GM12878 (cell line): ENCODE results near the gene PLAAT3.

ENCODE experiments used
- EZH2 ChIP-seq: IDR thresholded peaks from 2 replicates; pipeline ENCODE4 v1.6.1; 2012; ENCODE audit warnings: low read depth, mild to moderate bottlenecking, control low read depth, inconsistent platforms, low read length, borderline replicate concordance; ENCODE audit not compliant: control insufficient read depth
- LARP7 ChIP-seq: fragments of 450-650 bp; IDR thresholded peaks from 2 replicates; pipeline ENCODE4 v1.6.1; 2017; ENCODE audit warnings: mild to moderate bottlenecking
- POLR2A ChIP-seq: IDR thresholded peaks from 2 replicates; pipeline ENCODE4 v1.6.1; 2011; ENCODE audit warnings: low read depth, mild to moderate bottlenecking, low read length
- SMC3 ChIP-seq: IDR thresholded peaks from 2 replicates; pipeline ENCODE4 v1.6.1; 2011; ENCODE audit warnings: low read length, improper control_type of control experiment, borderline replicate concordance
- ZNF274 ChIP-seq: IDR thresholded peaks from one replicate; pipeline ENCODE4 v1.8.0; 2011; ENCODE audit not compliant: insufficient read length, insufficient read depth
- TF ChIP-seq, protein P1 (sequence below), 3 experiments: IDR thresholded peaks in 2 of 3; conservative IDR thresholded peaks in 1 of 3; 2 replicates each; pipeline ENCODE4 v1.5.1; 2011; ENCODE audit warnings: low read depth in 3 of 3, low read length in 3 of 3, mild to moderate bottlenecking in 3 of 3, control low read depth in 2 of 3, moderate library complexity in 2 of 3, inconsistent platforms in 1 of 3, mixed read lengths in 1 of 3; ENCODE audit not compliant: control insufficient read depth in 2 of 3, insufficient read depth in 1 of 3; ENCODE audit errors: extremely low read depth in 1 of 3
- TF ChIP-seq, protein P2 (sequence below): IDR thresholded peaks from 2 replicates; pipeline ENCODE4 v1.6.1; 2011; ENCODE audit warnings: borderline replicate concordance, low read depth, mild to moderate bottlenecking, moderate library complexity, mixed read lengths, low read length; ENCODE audit not compliant: insufficient read depth; ENCODE audit errors: extremely low read length
- TF ChIP-seq, protein P3 (sequence below): fragments of 450-650 bp; IDR thresholded peaks from 2 replicates; pipeline ENCODE4 v1.6.1; 2017; ENCODE audit warnings: low read depth, mild to moderate bottlenecking, moderate library complexity

DNA sequence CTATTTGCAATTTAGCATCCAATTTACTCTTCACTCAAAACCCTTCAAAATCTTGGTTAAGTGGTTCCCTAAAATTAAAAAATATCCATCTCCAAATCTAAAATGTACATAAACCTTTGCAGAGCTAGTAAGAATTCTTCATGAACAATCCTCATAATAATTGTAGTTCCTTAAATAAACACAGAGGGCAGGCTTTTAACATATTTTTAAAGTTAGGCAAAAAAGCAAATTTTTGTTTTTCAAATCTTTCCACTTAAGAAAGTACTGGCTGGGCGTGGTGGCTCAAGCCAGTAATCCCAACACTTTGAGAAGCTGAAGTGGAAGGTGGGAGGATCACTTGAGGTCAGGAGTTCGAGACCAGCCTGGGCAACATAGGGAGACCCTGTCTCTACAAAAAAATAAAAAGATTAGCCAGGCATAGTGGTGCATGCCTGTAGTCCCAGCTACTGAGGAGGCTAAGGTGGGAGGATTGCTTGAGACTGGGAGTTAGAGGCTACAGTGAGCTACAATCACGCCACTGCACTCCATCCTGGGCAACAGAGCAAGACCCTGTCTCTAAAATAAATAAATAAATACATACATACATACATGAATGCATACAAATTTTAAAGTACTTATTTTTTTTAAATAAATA is 25.1 kb upstream of the PLAAT3 start:
- TF ChIP-seq, protein P1, sequence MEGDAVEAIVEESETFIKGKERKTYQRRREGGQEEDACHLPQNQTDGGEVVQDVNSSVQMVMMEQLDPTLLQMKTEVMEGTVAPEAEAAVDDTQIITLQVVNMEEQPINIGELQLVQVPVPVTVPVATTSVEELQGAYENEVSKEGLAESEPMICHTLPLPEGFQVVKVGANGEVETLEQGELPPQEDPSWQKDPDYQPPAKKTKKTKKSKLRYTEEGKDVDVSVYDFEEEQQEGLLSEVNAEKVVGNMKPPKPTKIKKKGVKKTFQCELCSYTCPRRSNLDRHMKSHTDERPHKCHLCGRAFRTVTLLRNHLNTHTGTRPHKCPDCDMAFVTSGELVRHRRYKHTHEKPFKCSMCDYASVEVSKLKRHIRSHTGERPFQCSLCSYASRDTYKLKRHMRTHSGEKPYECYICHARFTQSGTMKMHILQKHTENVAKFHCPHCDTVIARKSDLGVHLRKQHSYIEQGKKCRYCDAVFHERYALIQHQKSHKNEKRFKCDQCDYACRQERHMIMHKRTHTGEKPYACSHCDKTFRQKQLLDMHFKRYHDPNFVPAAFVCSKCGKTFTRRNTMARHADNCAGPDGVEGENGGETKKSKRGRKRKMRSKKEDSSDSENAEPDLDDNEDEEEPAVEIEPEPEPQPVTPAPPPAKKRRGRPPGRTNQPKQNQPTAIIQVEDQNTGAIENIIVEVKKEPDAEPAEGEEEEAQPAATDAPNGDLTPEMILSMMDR (IDR thresholded peaks at IDR 0.05 in 2 of 3, conservative IDR thresholded peaks at IDR 0.05 in 1 of 3; ENCODE audit: control insufficient read depth in 2 of 3, extremely low read depth in 1 of 3, insufficient read depth in 1 of 3, low read depth in 3 of 3, low read length in 3 of 3) = peak; percentile 15 to 45 (median 26); a peak in 4 of 6 replicates
- no peak for TF ChIP-seq ZNF274
- no peak for TF ChIP-seq POLR2A
- TF ChIP-seq EZH2 = no peak
- TF ChIP-seq LARP7 = no peak
- TF ChIP-seq, protein P2, sequence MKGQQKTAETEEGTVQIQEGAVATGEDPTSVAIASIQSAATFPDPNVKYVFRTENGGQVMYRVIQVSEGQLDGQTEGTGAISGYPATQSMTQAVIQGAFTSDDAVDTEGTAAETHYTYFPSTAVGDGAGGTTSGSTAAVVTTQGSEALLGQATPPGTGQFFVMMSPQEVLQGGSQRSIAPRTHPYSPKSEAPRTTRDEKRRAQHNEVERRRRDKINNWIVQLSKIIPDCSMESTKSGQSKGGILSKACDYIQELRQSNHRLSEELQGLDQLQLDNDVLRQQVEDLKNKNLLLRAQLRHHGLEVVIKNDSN = no peak
- TF ChIP-seq, protein P3, sequence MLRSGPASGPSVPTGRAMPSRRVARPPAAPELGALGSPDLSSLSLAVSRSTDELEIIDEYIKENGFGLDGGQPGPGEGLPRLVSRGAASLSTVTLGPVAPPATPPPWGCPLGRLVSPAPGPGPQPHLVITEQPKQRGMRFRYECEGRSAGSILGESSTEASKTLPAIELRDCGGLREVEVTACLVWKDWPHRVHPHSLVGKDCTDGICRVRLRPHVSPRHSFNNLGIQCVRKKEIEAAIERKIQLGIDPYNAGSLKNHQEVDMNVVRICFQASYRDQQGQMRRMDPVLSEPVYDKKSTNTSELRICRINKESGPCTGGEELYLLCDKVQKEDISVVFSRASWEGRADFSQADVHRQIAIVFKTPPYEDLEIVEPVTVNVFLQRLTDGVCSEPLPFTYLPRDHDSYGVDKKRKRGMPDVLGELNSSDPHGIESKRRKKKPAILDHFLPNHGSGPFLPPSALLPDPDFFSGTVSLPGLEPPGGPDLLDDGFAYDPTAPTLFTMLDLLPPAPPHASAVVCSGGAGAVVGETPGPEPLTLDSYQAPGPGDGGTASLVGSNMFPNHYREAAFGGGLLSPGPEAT = no peak
- no peak for TF ChIP-seq SMC3
